ENCODE results near the gene ARID3C. TPM values are rescaled to one million over a fixed set of nuclear protein-coding genes. Genes with fewer than 3 reads are reported as not detected.

ARID3C gene
- total RNA-seq, 2 experiments from 2014 or later, result 0.15 to 0.18 TPM

GRCh38 chr9:34601937-34602573, 26.8 kb downstream of the ARID3C start:
- ChIA-PET POLR2A (no interaction called here), CTCF (interaction anchor here (1.0 to 4.0 kb wide), 5 partner anchors 10 to 198 kb away, joined by 3 to 29 read pairs (median 4); partner anchors contain the start of gene RPP25L)
- Mint-ChIP-seq H3K4me1 (no peaks in the 10 kb centered on the region), H3K36me3 (ENCODE audit: low read depth) (no peaks in the 10 kb centered on the region), H3K4me3 (no peak overlapping the region), H3K27ac (no peak overlapping the region), H3K27me3 (peaks cover 22% of the 10 kb centered on the region), H3K9me3 (no peaks in the 10 kb centered on the region)
- no peak for DNase-seq

DNA sequence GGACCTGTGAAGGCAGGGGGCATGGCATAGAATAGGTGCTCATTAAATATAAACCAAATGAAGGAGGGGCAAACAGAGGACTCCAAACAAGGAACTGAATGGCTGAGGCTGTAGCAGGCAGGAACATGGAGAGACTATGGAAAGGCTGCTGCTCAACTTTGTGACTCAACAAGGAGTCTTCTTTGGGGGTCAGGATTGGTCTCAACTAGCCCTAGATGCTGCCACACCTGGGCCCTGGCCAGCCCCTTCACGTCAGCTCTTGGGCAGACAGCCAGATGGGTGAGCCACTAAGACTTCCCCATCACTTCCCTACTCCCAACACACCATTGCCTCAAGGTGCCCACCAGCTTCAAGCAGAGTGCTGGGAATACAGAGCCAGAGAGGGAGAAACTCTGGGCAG, 28.0 kb downstream of the ARID3C start:
- Mint-ChIP-seq H3K4me3 (no peak overlapping the region), H3K36me3 (ENCODE audit: low read depth) (no peaks in the 10 kb centered on the region), H3K9me3 (no peaks in the 10 kb centered on the region), H3K4me1 (no peaks in the 10 kb centered on the region), H3K27ac (no peak overlapping the region), H3K27me3 (peaks cover 22% of the 10 kb centered on the region)
- POLR2A ChIA-PET, result no interaction called here
- DNase-seq, result no peak
- CTCF ChIA-PET, result interaction anchor here (1.4 kb wide), 1 partner anchor 9 kb away, joined by 5 read pairs; no protein-coding TSS in a partner anchor

- DNase-seq, result no peak
- H3K27me3 Mint-ChIP-seq, result peaks cover 20% of the 10 kb centered on the region
- no peaks in the 10 kb centered on the region for H3K4me1 Mint-ChIP-seq
- no peak overlapping the region for H3K27ac Mint-ChIP-seq
- H3K36me3 Mint-ChIP-seq (ENCODE audit: low read depth), result no peaks in the 10 kb centered on the region
- ChIA-PET CTCF (interaction anchor here (0.9 kb wide), 1 partner anchor 14 kb away, joined by 3 read pairs; no protein-coding TSS in a partner anchor), POLR2A (interaction anchor here (1.0 kb wide), 1 partner anchor 21 kb away, joined by 3 read pairs; the partner anchor contains the start of gene DCTN3)
- H3K9me3 Mint-ChIP-seq, result no peaks in the 10 kb centered on the region
- no peak overlapping the region for H3K4me3 Mint-ChIP-seq
These were observed 29.3 kb downstream of the ARID3C start for GRCh38 chr9:34599546-34599945.

- Mint-ChIP-seq H3K27me3 (peaks cover 42% of the 10 kb centered on the region), H3K4me1 (peaks cover 25% of the 10 kb centered on the region), H3K27ac (no peak overlapping the region), H3K36me3 (ENCODE audit: low read depth) (no peaks in the 10 kb centered on the region), H3K9me3 (no peaks in the 10 kb centered on the region), H3K4me3 (no peak overlapping the region)
- no peak for DNase-seq
- ChIA-PET POLR2A (no interaction called here), CTCF (interaction anchor here (3.0 kb wide), 1 partner anchor 10 kb away, joined by 12 read pairs; no protein-coding TSS in a partner anchor)
These were observed 34.7 kb downstream of the ARID3C start for GRCh38 chr9:34594177-34594576.

GRCh38 chr9:34592895-34593601, 35.8 kb downstream of the ARID3C start:
- Mint-ChIP-seq H3K27ac (no peak overlapping the region), H3K27me3 (peaks cover 53% of the 10 kb centered on the region), H3K9me3 (no peaks in the 10 kb centered on the region), H3K4me3 (no peak overlapping the region), H3K36me3 (ENCODE audit: low read depth) (no peaks in the 10 kb centered on the region), H3K4me1 (peaks cover 34% of the 10 kb centered on the region)
- CTCF ChIA-PET, result interaction anchor here (2.0 to 3.0 kb wide), 4 partner anchors 11 to 189 kb away, joined by 8 to 12 read pairs (median 9); no protein-coding TSS in a partner anchor
- POLR2A ChIA-PET, result no interaction called here
- DNase-seq, result no peak

GRCh38 chr9:34591917-34592866, 36.7 kb downstream of the ARID3C start:
- POLR2A ChIA-PET, result interaction anchor here (1.1 kb wide), 1 partner anchor 19 kb away, joined by 6 read pairs; no protein-coding TSS in a partner anchor
- DNase-seq, result no peak

GRCh38 chr9:34591248-34591916, 37.5 kb downstream of the ARID3C start:
- H3K27me3 Mint-ChIP-seq, result peaks cover 70% of the 10 kb centered on the region
- H3K4me1 Mint-ChIP-seq, result peaks cover 34% of the 10 kb centered on the region
- ChIA-PET POLR2A (interaction anchor here (1.1 kb wide), 1 partner anchor 20 kb away, joined by 6 read pairs; no protein-coding TSS in a partner anchor), CTCF (interaction anchor here (0.7 to 2.5 kb wide), 16 partner anchors 9 to 187 kb away, joined by 3 to 10 read pairs (median 4); partner anchors contain the start of genes DCTN3 and GALT)
- no peaks in the 10 kb centered on the region for H3K9me3 Mint-ChIP-seq
- peak overlapping the region; percentile 13 for H3K4me3 Mint-ChIP-seq
- no peaks in the 10 kb centered on the region for H3K36me3 Mint-ChIP-seq (ENCODE audit: low read depth)
- DNase-seq, result peak; percentile 77
- H3K27ac Mint-ChIP-seq, result no peak overlapping the region

More at GRCh38 chr9:34591917-34592866, 36.7 kb downstream of the ARID3C start:
- Mint-ChIP-seq H3K27ac (no peak overlapping the region), H3K27me3 (peaks cover 62% of the 10 kb centered on the region), H3K36me3 (ENCODE audit: low read depth) (no peaks in the 10 kb centered on the region), H3K4me3 (peak overlapping the region; percentile 13), H3K4me1 (peaks cover 34% of the 10 kb centered on the region), H3K9me3 (no peaks in the 10 kb centered on the region)
- CTCF ChIA-PET, result interaction anchor here (0.5 to 3.0 kb wide), 15 partner anchors 9 to 188 kb away, joined by 3 to 12 read pairs (median 5); partner anchors contain the start of genes DCTN3 and GALT

- CTCF ChIA-PET, result interaction anchor here (0.8 to 2.5 kb wide), 11 partner anchors 8 to 187 kb away, joined by 3 to 10 read pairs (median 6); partner anchors contain the start of gene DCTN3
- Mint-ChIP-seq H3K27ac (no peak overlapping the region), H3K27me3 (peaks cover 77% of the 10 kb centered on the region), H3K4me1 (peaks cover 34% of the 10 kb centered on the region), H3K4me3 (peak overlapping the region; percentile 21), H3K36me3 (ENCODE audit: low read depth) (no peaks in the 10 kb centered on the region), H3K9me3 (no peaks in the 10 kb centered on the region)
- POLR2A ChIA-PET, result no interaction called here
- DNase-seq, result no peak
These were observed 38.3 kb downstream of the ARID3C start for GRCh38 chr9:34590381-34591247.

DNA sequence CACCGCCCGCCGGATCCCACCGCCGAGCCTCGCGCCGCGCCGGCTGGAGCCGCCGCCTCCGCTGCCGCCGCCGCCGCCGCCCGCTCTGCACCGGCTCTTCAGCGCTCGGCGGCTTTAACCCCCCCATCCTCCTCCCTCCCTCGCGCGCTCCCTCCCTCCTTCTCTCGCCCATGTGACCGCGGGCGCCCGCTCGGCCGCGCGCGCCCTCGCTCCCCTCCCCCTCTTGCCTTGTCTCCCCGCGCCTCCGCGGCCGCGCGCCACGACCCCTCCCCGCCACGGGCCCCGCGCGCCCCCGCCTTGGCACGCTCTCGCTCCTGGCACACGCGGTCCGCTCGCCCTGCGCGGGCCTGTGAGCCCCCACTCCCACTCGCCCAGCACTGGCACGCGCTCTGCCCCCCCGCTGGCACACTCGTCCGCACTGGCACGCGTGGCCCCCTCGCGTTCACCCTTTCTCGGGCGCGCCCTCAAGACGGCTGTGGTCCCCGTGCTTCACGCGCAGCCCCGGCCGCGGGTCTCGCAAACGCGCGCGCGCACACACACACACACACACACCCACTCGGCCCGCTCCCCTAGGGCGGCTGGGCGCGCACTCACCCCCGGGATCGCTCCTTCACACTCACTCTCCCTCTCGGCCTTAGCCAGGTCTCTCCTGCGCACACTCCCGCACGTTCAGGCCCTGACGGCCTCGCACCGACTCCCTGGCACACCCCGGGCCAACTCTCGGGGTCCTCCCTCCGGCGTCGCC, 39.1 kb downstream of the ARID3C start, which contains the start of gene CNTFR:
CNTFR (minus strand) TSS at position 89 of the 745 bp plus-strand sequence. CDS start 20,743 bp downstream, outside the sequence.
- Mint-ChIP-seq H3K27me3 (peaks cover 80% of the 10 kb centered on the region), H3K36me3 (ENCODE audit: low read depth) (no peaks in the 10 kb centered on the region), H3K4me1 (peaks cover 34% of the 10 kb centered on the region), H3K4me3 (peak within 1 kb of the TSS; percentile 47), H3K27ac (peak within 1 kb of the TSS; percentile 13), H3K9me3 (no peaks in the 10 kb centered on the region)
- POLR2A ChIA-PET, result no interaction called here
- DNase-seq, result no peak
- CTCF ChIA-PET, result no interaction called here

DNA sequence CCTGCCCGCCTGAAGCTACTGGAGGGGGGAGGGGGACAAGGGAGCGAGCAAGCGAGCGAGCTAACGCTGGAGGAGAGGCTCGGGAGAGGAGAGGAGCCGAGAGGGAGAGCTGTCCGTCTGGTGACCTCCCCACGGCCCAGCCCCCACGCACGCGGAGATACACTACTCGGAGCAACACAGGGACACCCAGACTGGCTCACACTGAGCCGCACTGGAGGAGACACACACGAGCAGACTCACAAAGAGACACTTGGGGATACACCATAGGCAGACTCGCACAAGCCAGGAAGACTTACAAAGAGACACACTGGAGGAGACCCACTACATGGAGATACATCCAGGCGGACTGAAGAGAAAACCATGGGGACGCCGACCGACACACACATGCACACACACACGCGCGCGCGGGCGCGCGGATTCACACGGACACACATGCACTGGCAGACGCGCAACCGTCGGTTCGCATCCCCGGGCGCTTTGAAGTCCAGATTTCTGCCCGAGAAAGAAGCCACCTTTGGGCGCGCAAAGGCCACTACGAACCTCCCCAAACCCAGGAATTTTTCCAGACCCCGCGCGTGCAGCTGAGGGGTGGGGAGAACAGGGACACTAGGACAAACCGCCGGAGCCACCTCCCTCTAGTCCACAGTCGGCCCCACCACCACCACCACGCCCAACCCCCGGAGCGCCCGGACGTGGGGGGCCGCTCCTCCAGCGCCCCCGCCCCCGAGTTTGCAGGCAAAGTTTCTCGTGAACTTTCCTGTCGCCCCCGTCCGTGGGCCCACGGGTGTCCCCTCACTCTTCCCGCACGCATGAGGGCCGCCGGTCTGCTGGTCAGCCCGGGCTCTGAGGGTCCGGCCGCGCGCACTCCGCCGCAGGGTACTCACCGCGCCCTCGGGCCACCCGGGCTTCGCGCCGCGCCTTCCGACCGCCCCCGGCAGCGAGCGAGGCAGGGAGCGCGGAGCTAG, 39.9 kb downstream of the ARID3C start:
- ChIA-PET POLR2A (no interaction called here), CTCF (no interaction called here)
- Mint-ChIP-seq H3K27ac (peak overlapping the region; percentile 13), H3K27me3 (peaks cover 83% of the 10 kb centered on the region), H3K36me3 (ENCODE audit: low read depth) (no peaks in the 10 kb centered on the region), H3K9me3 (no peaks in the 10 kb centered on the region), H3K4me1 (peaks cover 34% of the 10 kb centered on the region), H3K4me3 (peak overlapping the region; percentile 47)
- DNase-seq, result no peak

All from activated CD4-positive, alpha-beta memory T cell treated with anti-CD3 and anti-CD28 coated beads, Interleukin-2, amount 10 ng/mL, durations not matched to agents 7 days and 5 days (primary cell).